OCI-LY3 (cell line): ENCODE measurements around the gene PEX26.

Source experiments
- H2AFZ ChIP-seq: fragments of 200-600, 300-600 bp; shearing (Covaris generic); 2 replicates; pipeline ENCODE4 v1.6.0; 2014; ENCODE audit warnings: antibody characterized with exemption, low read depth, low read length
- H3K27ac ChIP-seq: fragments of 200-600, 300-600 bp; sonication (generic); 2 replicates; pipeline ENCODE4 v1.5.1; 2014; ENCODE audit warnings: mild to moderate bottlenecking, low read length, moderate library complexity, mixed read lengths
- H3K27me3 ChIP-seq: fragments of 200-600, 300-600 bp; sonication (generic); 2 replicates; pipeline ENCODE4 v1.6.1; 2014; ENCODE audit warnings: low read depth, low read length, mixed read lengths
- H3K36me3 ChIP-seq: fragments of 200-600, 300-600 bp; sonication (generic); replicated peaks from 2 replicates; pipeline ENCODE3; 2014; ENCODE audit warnings: low read depth, low read length, mixed read lengths
- H3K4me1 ChIP-seq: fragments of 300-600, 200-600 bp; sonication (generic); 2 replicates; pipeline ENCODE4 v1.6.1; 2014; ENCODE audit warnings: low read length, mixed read lengths
- H3K4me2 ChIP-seq: fragments of 200-600, 300-600 bp; sonication (generic); 2 replicates; pipeline ENCODE4 v1.6.1; 2014; ENCODE audit warnings: low read length, mixed read lengths
- H3K4me3 ChIP-seq: fragments of 300-600, 200-600 bp; sonication (generic); 2 replicates; pipeline ENCODE4 v1.5.1; 2014; ENCODE audit warnings: antibody characterized with exemption, mild to moderate bottlenecking, low read length, moderate library complexity
- H3K79me2 ChIP-seq: fragments of 300-600, 200-600 bp; shearing (Covaris generic); 2 replicates; pipeline ENCODE4 v1.6.1; 2014; ENCODE audit warnings: mild to moderate bottlenecking, low read length, mixed read lengths
- H3K9ac ChIP-seq: fragments of 300-600, 200-600 bp; shearing (Covaris generic); 2 replicates; pipeline ENCODE4 v1.6.0; 2014; ENCODE audit warnings: mild to moderate bottlenecking, low read length, moderate library complexity
- H3K9me3 ChIP-seq: fragments of 200-600, 300-600 bp; shearing (Covaris generic); 2 replicates; pipeline ENCODE4 v1.6.1; 2014; ENCODE audit warnings: low read length, mixed read lengths; ENCODE audit not compliant: insufficient read depth
- H4K20me1 ChIP-seq: fragments of 200-600, 300-600 bp; sonication (generic); 2 replicates; pipeline ENCODE4 v1.6.1; 2016; ENCODE audit warnings: low read length, mixed read lengths; ENCODE audit not compliant: insufficient read depth
- CTCF ChIP-seq: fragments of 200-600, 300-600 bp; sonication (generic); IDR thresholded peaks from 2 replicates; pipeline ENCODE4 v1.5.1; 2014; ENCODE audit warnings: antibody characterized with exemption, low read length, low read depth
- EZH2phosphoT487 ChIP-seq: fragments of 200-600 bp; shearing (Covaris generic); IDR thresholded peaks from 2 replicates; pipeline ENCODE4 v1.6.1; 2018; ENCODE audit warnings: antibody characterized with exemption, mixed run types, low read depth

PEX26 gene

GRCh38 chr22:18148293-18148965 is 70.6 kb downstream of the PEX26 start:
- TF ChIP-seq EZH2phosphoT487 (no peak), CTCF (no peak)
- Histone ChIP-seq H2AFZ (no peak overlapping the region), H3K4me1 (peaks cover 2% of the 10 kb centered on the region; the same call in 1 of the 2 replicates), H3K9ac (no peak overlapping the region), H3K4me2 (no peak overlapping the region), H3K36me3 (no peaks in the 10 kb centered on the region), H3K9me3 (no peaks in the 10 kb centered on the region), H3K4me3 (no peak overlapping the region), H3K27ac (no peak overlapping the region), H4K20me1 (no peaks in the 10 kb centered on the region), H3K79me2 (no peaks in the 10 kb centered on the region), H3K27me3 (peaks cover 6% of the 10 kb centered on the region; the same call in 1 of the 2 replicates)

- Histone ChIP-seq H3K27me3 (peaks cover 6% of the 10 kb centered on the region; the same call in 1 of the 2 replicates), H4K20me1 (no peaks in the 10 kb centered on the region), H3K4me2 (no peak overlapping the region), H3K36me3 (no peaks in the 10 kb centered on the region), H3K9me3 (no peaks in the 10 kb centered on the region), H3K9ac (no peak overlapping the region), H3K79me2 (no peaks in the 10 kb centered on the region), H3K4me3 (no peak overlapping the region), H2AFZ (no peak overlapping the region), H3K27ac (no peak overlapping the region), H3K4me1 (peaks cover 2% of the 10 kb centered on the region; the same call in 1 of the 2 replicates)
- TF ChIP-seq EZH2phosphoT487 (no peak), CTCF (no peak)
These were observed 74.7 kb downstream of the PEX26 start for GRCh38 chr22:18152519-18152918.

- no peaks in the 10 kb centered on the region for H3K36me3 ChIP-seq
- H3K4me3 ChIP-seq = no peak overlapping the region
- H3K9me3 ChIP-seq = no peaks in the 10 kb centered on the region
- H3K79me2 ChIP-seq = no peaks in the 10 kb centered on the region
- H4K20me1 ChIP-seq = no peaks in the 10 kb centered on the region
- H3K4me2 ChIP-seq = no peak overlapping the region
- no peak overlapping the region for H2AFZ ChIP-seq
- H3K4me1 ChIP-seq = no peaks in the 10 kb centered on the region
- peaks cover 9% of the 10 kb centered on the region for H3K27me3 ChIP-seq
- TF ChIP-seq CTCF (no peak), EZH2phosphoT487 (no peak)
- no peak overlapping the region for H3K27ac ChIP-seq
- H3K9ac ChIP-seq = no peak overlapping the region
These were observed 77.1 kb downstream of the PEX26 start for GRCh38 chr22:18154821-18155390.
